HG03571 (cell line): ENCODE data around the gene TBX6.
A peak's percentile ranks its signal among the peaks of the same experiment; 100 is the strongest.

ENCODE experiments used
- ATAC-seq: cut with Tn5 transposase; IDR thresholded peaks from one replicate; pipeline ENCODE4 v1.9.1; 2021; ENCODE audit not compliant: unreplicated experiment

Gene TBX6

GRCh38 chr16:30113711-30114333 lies 22.1 kb upstream of the TBX6 start:
- no peak for ATAC-seq

GRCh38 chr16:30113031-30113710 lies 21.4 kb upstream of the TBX6 start, which contains the start of gene GDPD3:
Gene GDPD3, minus strand, starts transcription at chr16:30113537. Its CDS starts 59 bp downstream, at chr16:30113478.
- ATAC-seq, result no peak

- no peak for ATAC-seq
Measured at GRCh38 chr16:30112197-30113030, 20.7 kb upstream of the TBX6 start.

- no peak for ATAC-seq
Measured at GRCh38 chr16:30110661-30111060, 18.9 kb upstream of the TBX6 start.

- no peak for ATAC-seq
Measured at GRCh38 chr16:30108059-30108850, 16.5 kb upstream of the TBX6 start.

- ATAC-seq, result no peak
Measured at GRCh38 chr16:30104492-30104891, 12.8 kb upstream of the TBX6 start.

- ATAC-seq, result no peak
Measured at GRCh38 chr16:30104090-30104489, 12.4 kb upstream of the TBX6 start.

GRCh38 chr16:30096862-30097563 lies 5.3 kb upstream of the TBX6 start:
- ATAC-seq, result no peak

GRCh38 chr16:30096105-30096861 lies 4.6 kb upstream of the TBX6 start, which contains the start of gene YPEL3:
Gene YPEL3, minus strand, starts transcription at chr16:30096213. Its CDS starts 731 bp downstream, at chr16:30095482.
- peak; percentile 38 for ATAC-seq

GRCh38 chr16:30095166-30096078 lies 3.7 kb upstream of the TBX6 start:
- ATAC-seq, result no peak

- ATAC-seq, result no peak
Measured at GRCh38 chr16:30094541-30095165, 2.9 kb upstream of the TBX6 start.

- ATAC-seq, result peak; percentile 40
Measured at GRCh38 chr16:30092373-30093010, 768 bp upstream of the TBX6 start.

GRCh38 chr16:30090610-30091331 lies 953 bp downstream of the TBX6 start:
- ATAC-seq, result no peak

- ATAC-seq, result no peak
Measured at GRCh38 chr16:30088832-30089624, 2.7 kb downstream of the TBX6 start.

GRCh38 chr16:30088237-30088831 lies 3.4 kb downstream of the TBX6 start:
- ATAC-seq, result no peak
